Activated T-cell treated with anti-CD3 and anti-CD28 coated beads, Interleukin-2, amount 50 U/mL, for 4 hours (primary cell): ENCODE data around the gene CCNQ. TPM values are rescaled to one million over a fixed set of nuclear protein-coding genes. Genes with fewer than 3 reads are reported as not detected.

Source experiments
- ATAC-seq, 2 donors: fragments of 200-7000 bp; cut with Tn5 transposase; one replicate each; pipeline ENCODE4 v1.10.0; 2021
- DNase-seq: peaks from one replicate; pipeline ENCODE4 v3.0.0-alpha.2; 2020
- H3K27me3 Mint-ChIP-seq: one replicate; pipeline ENCODE4 v1.8.0; 2021; ENCODE audit warnings: low read depth, mixed read lengths
- H3K36me3 Mint-ChIP-seq: one replicate; pipeline ENCODE4 v1.8.0; 2022; ENCODE audit warnings: mixed read lengths; ENCODE audit not compliant: insufficient read depth
- H3K4me1 Mint-ChIP-seq: one replicate; pipeline ENCODE4 v1.8.0; 2021; ENCODE audit warnings: low read depth, mixed read lengths
- H3K4me3 Mint-ChIP-seq: one replicate; pipeline ENCODE4 v1.8.0; 2021; ENCODE audit warnings: mild to moderate bottlenecking, moderate library complexity, mixed read lengths
- H3K9me3 Mint-ChIP-seq: one replicate; pipeline ENCODE4 v1.8.0; 2021; ENCODE audit warnings: mixed read lengths
- total RNA-seq, 3 donors: library from RNA; stranded (reverse); gene quantifications; one replicate each; pipeline ENCODE4 v1.2.1, GENCODE V29; 2021

The CCNQ gene
- total RNA-seq, 3 donors from 2014 or later, result 38.6 to 46.9 (median 39.1) TPM

GRCh38 chrX:153565996-153566580 is 32.9 kb downstream of the CCNQ start:
- no peak for ATAC-seq
- Mint-ChIP-seq H3K4me1 (no peaks in the 10 kb centered on the region), H3K27me3 (no peaks in the 10 kb centered on the region), H3K36me3 (no peaks in the 10 kb centered on the region), H3K9me3 (no peaks in the 10 kb centered on the region), H3K4me3 (no peak overlapping the region)
- DNase-seq, result no peak

GRCh38 chrX:153564047-153564606 is 34.8 kb downstream of the CCNQ start:
- no peak for ATAC-seq
- DNase-seq, result no peak
- H3K27me3 Mint-ChIP-seq, result no peaks in the 10 kb centered on the region
- H3K36me3 Mint-ChIP-seq, result no peaks in the 10 kb centered on the region
- no peaks in the 10 kb centered on the region for H3K4me1 Mint-ChIP-seq
- H3K4me3 Mint-ChIP-seq, result no peak overlapping the region
- no peaks in the 10 kb centered on the region for H3K9me3 Mint-ChIP-seq

GRCh38 chrX:153562546-153562945 is 36.4 kb downstream of the CCNQ start:
- Mint-ChIP-seq H3K27me3 (no peaks in the 10 kb centered on the region), H3K9me3 (no peaks in the 10 kb centered on the region), H3K36me3 (no peaks in the 10 kb centered on the region), H3K4me3 (no peak overlapping the region), H3K4me1 (no peaks in the 10 kb centered on the region)
- no peak for ATAC-seq
- DNase-seq, result no peak

DNA sequence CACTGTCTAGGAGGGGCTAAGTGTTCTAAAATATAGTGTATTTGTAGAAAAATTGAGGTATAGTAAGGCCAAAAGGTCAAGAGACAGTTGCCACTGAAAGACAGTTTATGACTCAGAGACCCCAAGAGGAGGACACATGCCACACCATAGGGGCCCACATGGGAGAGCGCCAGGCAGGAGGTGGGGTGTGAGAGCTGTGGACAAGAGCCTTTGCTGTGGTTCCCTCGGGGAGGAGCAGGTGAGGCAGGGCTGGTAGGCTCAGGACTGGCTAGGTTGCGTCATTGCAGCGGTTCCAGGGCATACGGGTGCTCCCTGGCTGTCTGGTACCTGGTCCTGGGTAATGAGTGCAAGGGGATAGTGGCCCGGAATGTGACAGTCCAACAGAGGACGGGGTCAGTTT is 37.6 kb downstream of the CCNQ start:
- Mint-ChIP-seq H3K4me3 (no peak overlapping the region), H3K36me3 (no peaks in the 10 kb centered on the region), H3K27me3 (no peaks in the 10 kb centered on the region), H3K4me1 (no peaks in the 10 kb centered on the region), H3K9me3 (no peaks in the 10 kb centered on the region)
- DNase-seq (no peak), ATAC-seq (no peak)

GRCh38 chrX:153560466-153560865 is 38.5 kb downstream of the CCNQ start:
- Mint-ChIP-seq H3K9me3 (no peaks in the 10 kb centered on the region), H3K36me3 (no peaks in the 10 kb centered on the region), H3K4me1 (no peaks in the 10 kb centered on the region), H3K27me3 (no peaks in the 10 kb centered on the region), H3K4me3 (no peak overlapping the region)
- DNase-seq, result no peak
- ATAC-seq, result no peak

DNA sequence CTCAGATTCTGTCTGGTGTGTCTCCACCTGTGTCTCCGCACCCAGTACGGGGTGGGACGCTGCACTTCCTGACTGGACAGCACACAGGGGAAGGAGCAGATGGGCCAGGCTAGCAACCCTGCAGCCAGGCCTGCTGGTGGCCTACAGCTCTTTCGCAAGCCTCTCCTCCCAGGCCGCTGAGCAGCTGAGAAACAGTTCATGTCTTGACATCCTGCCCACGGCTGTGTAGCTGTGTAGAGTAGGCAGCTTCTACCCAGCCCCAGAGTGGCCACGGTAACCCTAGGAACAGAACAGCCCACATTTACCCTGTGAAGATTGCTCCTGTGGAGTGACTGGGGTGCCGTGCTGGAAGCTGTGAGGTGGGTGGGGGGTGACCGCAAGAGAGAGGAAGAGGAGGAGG is 38.9 kb downstream of the CCNQ start:
- DNase-seq, result no peak
- H3K36me3 Mint-ChIP-seq, result no peaks in the 10 kb centered on the region
- no peak for ATAC-seq
- H3K4me1 Mint-ChIP-seq, result no peaks in the 10 kb centered on the region
- H3K9me3 Mint-ChIP-seq, result no peaks in the 10 kb centered on the region
- H3K4me3 Mint-ChIP-seq, result no peak overlapping the region
- H3K27me3 Mint-ChIP-seq, result no peaks in the 10 kb centered on the region

- no peak for DNase-seq
- no peaks in the 10 kb centered on the region for H3K9me3 Mint-ChIP-seq
- no peak for ATAC-seq
- H3K4me1 Mint-ChIP-seq, result no peaks in the 10 kb centered on the region
- no peak overlapping the region for H3K4me3 Mint-ChIP-seq
- no peaks in the 10 kb centered on the region for H3K36me3 Mint-ChIP-seq
- no peaks in the 10 kb centered on the region for H3K27me3 Mint-ChIP-seq
These were observed 41.2 kb downstream of the CCNQ start for GRCh38 chrX:153557618-153558355.

GRCh38 chrX:153556767-153557166 is 42.2 kb downstream of the CCNQ start:
- ATAC-seq (no peak), DNase-seq (no peak)
- no peaks in the 10 kb centered on the region for H3K4me1 Mint-ChIP-seq
- H3K27me3 Mint-ChIP-seq, result no peaks in the 10 kb centered on the region
- no peaks in the 10 kb centered on the region for H3K36me3 Mint-ChIP-seq
- no peak overlapping the region for H3K4me3 Mint-ChIP-seq
- H3K9me3 Mint-ChIP-seq, result no peaks in the 10 kb centered on the region

DNA sequence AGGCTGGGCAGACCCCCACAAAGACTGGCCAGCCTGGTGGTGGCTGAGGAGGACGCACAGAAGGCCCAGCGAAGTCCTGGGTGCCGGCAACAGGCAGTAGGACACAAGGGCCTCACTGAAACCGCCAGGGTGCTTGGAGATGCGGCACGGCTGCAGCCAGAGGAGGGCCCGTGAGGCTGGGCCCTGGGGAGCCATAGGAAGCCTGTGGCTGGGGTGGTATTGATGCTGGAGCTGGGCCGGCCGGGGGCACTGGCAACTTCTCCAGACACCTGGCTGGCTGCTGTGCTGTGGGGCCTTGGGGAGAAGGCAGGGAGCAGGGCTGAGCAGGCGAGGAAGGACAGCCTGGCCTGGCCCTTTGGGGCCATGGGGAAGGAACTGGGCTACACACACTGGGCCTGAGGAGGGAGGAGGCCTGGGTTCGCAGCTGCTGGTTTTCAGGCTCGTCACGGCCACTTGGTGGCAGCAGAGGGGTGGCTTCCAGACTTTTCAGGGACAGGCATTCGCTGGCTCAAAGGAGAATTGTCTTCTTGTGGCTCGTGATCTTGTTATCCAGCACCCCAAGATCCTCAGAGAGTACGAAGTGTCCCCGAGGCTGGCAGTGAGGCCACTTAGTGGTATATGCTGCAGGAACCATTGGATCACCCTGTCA is 44.3 kb downstream of the CCNQ start:
- Mint-ChIP-seq H3K4me1 (no peaks in the 10 kb centered on the region), H3K4me3 (no peak overlapping the region), H3K36me3 (no peaks in the 10 kb centered on the region), H3K27me3 (no peaks in the 10 kb centered on the region), H3K9me3 (no peaks in the 10 kb centered on the region)
- DNase-seq, result peak; percentile 56
- ATAC-seq, result peak; percentile 66 to 78

DNA sequence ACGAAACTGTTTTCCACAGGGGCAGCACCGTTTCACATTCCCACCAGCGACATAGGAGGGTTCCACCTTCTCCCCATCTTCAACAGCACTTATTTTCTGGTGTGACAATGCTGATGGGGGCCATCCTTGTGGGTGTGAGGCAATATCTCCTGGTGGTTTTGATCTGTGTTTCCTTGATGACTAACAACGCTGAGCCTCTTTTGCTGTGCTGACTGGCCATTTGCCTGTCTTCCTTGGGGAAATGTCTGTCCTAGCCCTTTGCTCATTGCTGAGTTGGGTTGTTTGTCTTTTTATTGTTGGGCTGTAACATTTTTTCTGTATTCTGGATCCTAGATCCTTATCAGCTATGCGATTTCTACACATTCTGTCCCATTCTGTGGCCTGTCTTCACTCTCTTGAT is 47.8 kb downstream of the CCNQ start:
- no peaks in the 10 kb centered on the region for H3K27me3 Mint-ChIP-seq
- ATAC-seq (no peak), DNase-seq (no peak)
- H3K4me1 Mint-ChIP-seq, result no peaks in the 10 kb centered on the region
- no peaks in the 10 kb centered on the region for H3K36me3 Mint-ChIP-seq
- no peaks in the 10 kb centered on the region for H3K9me3 Mint-ChIP-seq
- no peak overlapping the region for H3K4me3 Mint-ChIP-seq

DNA sequence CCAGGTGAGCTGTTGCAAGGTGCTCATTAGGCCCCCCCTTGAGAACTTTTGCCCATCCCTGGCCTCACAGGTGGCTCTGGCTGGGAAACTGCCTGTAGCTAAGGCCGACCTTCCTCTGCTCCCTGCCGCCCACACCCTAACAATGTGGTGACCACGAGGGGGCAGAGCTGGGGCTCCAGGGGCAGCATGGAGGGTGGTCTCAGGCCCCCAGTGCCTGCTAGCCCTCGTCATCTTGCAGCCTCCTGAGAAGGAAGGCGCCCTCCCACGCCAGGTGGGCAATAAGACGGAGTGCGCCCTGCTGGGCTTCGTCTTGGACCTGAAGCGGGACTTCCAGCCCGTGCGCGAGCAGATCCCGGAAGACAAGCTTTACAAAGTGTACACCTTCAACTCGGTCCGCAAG is 49.1 kb downstream of the CCNQ start:
- Mint-ChIP-seq H3K4me3 (no peak overlapping the region), H3K4me1 (no peaks in the 10 kb centered on the region), H3K36me3 (no peaks in the 10 kb centered on the region), H3K27me3 (no peaks in the 10 kb centered on the region), H3K9me3 (no peaks in the 10 kb centered on the region)
- DNase-seq (no peak), ATAC-seq (no peak)

DNA sequence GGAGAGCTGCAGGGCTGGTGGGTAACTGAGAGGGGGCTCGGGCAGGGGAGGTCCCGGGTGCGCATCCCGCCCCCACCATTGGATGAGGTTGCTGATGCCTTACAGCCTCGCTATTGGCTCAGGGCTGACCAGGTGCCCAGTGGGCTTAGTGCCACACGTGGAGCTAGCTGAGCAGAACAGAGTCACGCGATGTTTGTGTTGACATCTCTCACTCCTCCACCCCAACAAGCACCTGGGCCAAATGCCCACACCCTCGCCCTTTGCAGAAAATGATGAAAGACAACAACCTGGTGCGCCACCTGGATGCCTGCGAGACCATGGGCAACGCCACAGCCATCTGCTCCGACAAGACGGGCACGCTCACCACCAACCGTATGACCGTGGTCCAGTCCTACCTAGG is 49.7 kb downstream of the CCNQ start:
- no peak for DNase-seq
- H3K9me3 Mint-ChIP-seq, result no peaks in the 10 kb centered on the region
- no peak for ATAC-seq
- H3K27me3 Mint-ChIP-seq, result no peaks in the 10 kb centered on the region
- H3K4me3 Mint-ChIP-seq, result no peak overlapping the region
- H3K4me1 Mint-ChIP-seq, result no peaks in the 10 kb centered on the region
- no peaks in the 10 kb centered on the region for H3K36me3 Mint-ChIP-seq

GRCh38 chrX:153547195-153547594 is 51.7 kb downstream of the CCNQ start:
- ATAC-seq (no peak), DNase-seq (no peak)
- no peaks in the 10 kb centered on the region for H3K36me3 Mint-ChIP-seq
- H3K27me3 Mint-ChIP-seq, result no peaks in the 10 kb centered on the region
- H3K4me3 Mint-ChIP-seq, result no peak overlapping the region
- H3K9me3 Mint-ChIP-seq, result no peaks in the 10 kb centered on the region
- no peaks in the 10 kb centered on the region for H3K4me1 Mint-ChIP-seq

- Mint-ChIP-seq H3K36me3 (no peaks in the 10 kb centered on the region), H3K4me1 (no peaks in the 10 kb centered on the region)
- no peak for ATAC-seq
These were observed 52.6 kb downstream of the CCNQ start for GRCh38 chrX:153546386-153546785.

GRCh38 chrX:153544727-153545126 is 54.2 kb downstream of the CCNQ start:
- ATAC-seq, result no peak
- H3K9me3 Mint-ChIP-seq, result no peaks in the 10 kb centered on the region
- H3K27me3 Mint-ChIP-seq, result no peaks in the 10 kb centered on the region

More at GRCh38 chrX:153546386-153546785, 52.6 kb downstream of the CCNQ start:
- Mint-ChIP-seq H3K9me3 (no peaks in the 10 kb centered on the region), H3K4me3 (no peak overlapping the region), H3K27me3 (no peaks in the 10 kb centered on the region)
- no peak for DNase-seq

More at GRCh38 chrX:153544727-153545126, 54.2 kb downstream of the CCNQ start:
- Mint-ChIP-seq H3K36me3 (no peaks in the 10 kb centered on the region), H3K4me3 (no peak overlapping the region), H3K4me1 (no peaks in the 10 kb centered on the region)
- no peak for DNase-seq
